ENCODE data around the gene KNDC1. TPM values are rescaled to one million over a fixed set of nuclear protein-coding genes. Genes with fewer than 3 reads are reported as not detected.

The KNDC1 gene
- polyA plus RNA-seq, 1 experiment, result 1.0 TPM

GRCh38 chr10:133114251-133114650 is 45.8 kb upstream of the KNDC1 start:
- ChIA-PET CTCF (interaction anchor here (2.6 kb wide), 1 partner anchor 10 kb away, joined by 9 read pairs; no protein-coding TSS in a partner anchor), POLR2A (no interaction called here)
- Histone ChIP-seq H3K4me3 (ENCODE audit: low read depth, low read length) (no peak overlapping the region), H3K27me3 (ENCODE audit: control insufficient read depth, insufficient read depth, low read length) (no peaks in the 10 kb centered on the region), H3K36me3 (ENCODE audit: control insufficient read depth, insufficient read depth, low read length) (no peaks in the 10 kb centered on the region)
- TF ChIP-seq, protein P1, sequence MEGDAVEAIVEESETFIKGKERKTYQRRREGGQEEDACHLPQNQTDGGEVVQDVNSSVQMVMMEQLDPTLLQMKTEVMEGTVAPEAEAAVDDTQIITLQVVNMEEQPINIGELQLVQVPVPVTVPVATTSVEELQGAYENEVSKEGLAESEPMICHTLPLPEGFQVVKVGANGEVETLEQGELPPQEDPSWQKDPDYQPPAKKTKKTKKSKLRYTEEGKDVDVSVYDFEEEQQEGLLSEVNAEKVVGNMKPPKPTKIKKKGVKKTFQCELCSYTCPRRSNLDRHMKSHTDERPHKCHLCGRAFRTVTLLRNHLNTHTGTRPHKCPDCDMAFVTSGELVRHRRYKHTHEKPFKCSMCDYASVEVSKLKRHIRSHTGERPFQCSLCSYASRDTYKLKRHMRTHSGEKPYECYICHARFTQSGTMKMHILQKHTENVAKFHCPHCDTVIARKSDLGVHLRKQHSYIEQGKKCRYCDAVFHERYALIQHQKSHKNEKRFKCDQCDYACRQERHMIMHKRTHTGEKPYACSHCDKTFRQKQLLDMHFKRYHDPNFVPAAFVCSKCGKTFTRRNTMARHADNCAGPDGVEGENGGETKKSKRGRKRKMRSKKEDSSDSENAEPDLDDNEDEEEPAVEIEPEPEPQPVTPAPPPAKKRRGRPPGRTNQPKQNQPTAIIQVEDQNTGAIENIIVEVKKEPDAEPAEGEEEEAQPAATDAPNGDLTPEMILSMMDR (IDR thresholded peaks at IDR 0.05; ENCODE audit: insufficient read depth, low read depth, low read length), result no peak
- DNase-seq (ENCODE audit: low read depth), result no peak

GRCh38 chr10:133114726-133115452 is 45.1 kb upstream of the KNDC1 start:
- POLR2A ChIA-PET, result no interaction called here
- CTCF ChIA-PET, result interaction anchor here (2.6 kb wide), 1 partner anchor 9 kb away, joined by 9 read pairs; no protein-coding TSS in a partner anchor

DNA sequence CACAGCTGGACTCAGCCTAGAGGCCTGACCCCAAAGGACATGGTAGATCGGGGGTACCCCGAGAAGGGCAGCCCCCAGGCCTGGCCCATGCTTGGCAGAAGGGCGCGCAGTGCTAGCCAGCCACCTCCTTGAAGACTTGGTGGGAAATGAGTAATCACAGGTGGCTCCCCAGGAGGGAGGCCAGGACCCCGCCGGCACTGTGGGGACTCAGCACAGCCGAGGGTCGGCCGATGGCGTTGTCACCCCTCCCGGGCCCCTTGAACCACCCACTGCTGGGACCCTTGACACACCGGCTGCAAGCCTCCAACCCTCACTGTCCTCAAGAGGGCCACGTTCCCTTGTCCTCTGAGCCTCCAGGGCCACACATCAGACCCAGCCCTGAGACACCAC is 44.6 kb upstream of the KNDC1 start:
- ChIA-PET CTCF (no interaction called here), POLR2A (no interaction called here)
- TF ChIP-seq, protein P1 (IDR thresholded peaks at IDR 0.05; ENCODE audit: insufficient read depth, low read depth, low read length), result no peak
- H3K4me3 ChIP-seq (ENCODE audit: low read depth, low read length), result no peak overlapping the region
- H3K36me3 ChIP-seq (ENCODE audit: control insufficient read depth, insufficient read depth, low read length), result no peaks in the 10 kb centered on the region
- no peak for DNase-seq (ENCODE audit: low read depth)
- no peaks in the 10 kb centered on the region for H3K27me3 ChIP-seq (ENCODE audit: control insufficient read depth, insufficient read depth, low read length)

More at GRCh38 chr10:133114726-133115452, 45.1 kb upstream of the KNDC1 start:
- no peak for DNase-seq (ENCODE audit: low read depth)
- Histone ChIP-seq H3K36me3 (ENCODE audit: control insufficient read depth, insufficient read depth, low read length) (no peaks in the 10 kb centered on the region), H3K27me3 (ENCODE audit: control insufficient read depth, insufficient read depth, low read length) (no peaks in the 10 kb centered on the region), H3K4me3 (ENCODE audit: low read depth, low read length) (no peak overlapping the region)
- TF ChIP-seq, protein P1 (IDR thresholded peaks at IDR 0.05; ENCODE audit: insufficient read depth, low read depth, low read length), result no peak

DNA sequence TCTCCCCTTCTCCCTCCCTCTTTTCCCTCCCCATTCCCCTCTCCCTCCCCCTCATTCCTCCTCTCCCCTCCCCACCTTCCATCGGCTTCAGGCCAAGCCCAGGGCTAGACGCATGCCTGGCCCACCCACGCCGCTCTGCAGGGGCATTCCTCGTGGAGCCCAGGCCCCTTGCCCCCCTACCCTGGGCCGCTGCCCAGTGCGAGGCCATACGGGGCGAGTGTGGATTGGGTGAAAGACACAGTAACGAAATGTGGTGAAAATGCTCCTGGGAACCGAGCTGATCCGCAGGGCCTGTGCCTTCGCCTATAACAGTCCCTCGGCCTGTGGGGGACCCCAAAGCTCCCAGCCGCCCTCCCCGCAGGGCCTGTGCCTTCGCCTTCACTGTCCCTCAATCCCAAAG is 44.0 kb upstream of the KNDC1 start:
- no peak for DNase-seq (ENCODE audit: low read depth)
- TF ChIP-seq, protein P1 (IDR thresholded peaks at IDR 0.05; ENCODE audit: insufficient read depth, low read depth, low read length), result no peak
- POLR2A ChIA-PET, result no interaction called here
- Histone ChIP-seq H3K4me3 (ENCODE audit: low read depth, low read length) (no peak overlapping the region), H3K27me3 (ENCODE audit: control insufficient read depth, insufficient read depth, low read length) (no peaks in the 10 kb centered on the region), H3K36me3 (ENCODE audit: control insufficient read depth, insufficient read depth, low read length) (no peaks in the 10 kb centered on the region)
- CTCF ChIA-PET, result no interaction called here

GRCh38 chr10:133116455-133116854 is 43.6 kb upstream of the KNDC1 start:
- CTCF ChIA-PET, result no interaction called here
- POLR2A ChIA-PET, result no interaction called here
- no peak for DNase-seq (ENCODE audit: low read depth)

More at GRCh38 chr10:133116455-133116854, 43.6 kb upstream of the KNDC1 start:
- no peak overlapping the region for H3K4me3 ChIP-seq (ENCODE audit: low read depth, low read length)
- TF ChIP-seq, protein P1 (IDR thresholded peaks at IDR 0.05; ENCODE audit: insufficient read depth, low read depth, low read length), result no peak
- H3K36me3 ChIP-seq (ENCODE audit: control insufficient read depth, insufficient read depth, low read length), result no peaks in the 10 kb centered on the region
- no peaks in the 10 kb centered on the region for H3K27me3 ChIP-seq (ENCODE audit: control insufficient read depth, insufficient read depth, low read length)
